NCI-H446 treated with DMSO at 0.1 percent for 48 hours (cell line): ENCODE data around the gene CHIC2.

Source experiments
- DNase-seq: peaks from one replicate; lab custom pipeline; 2025; lab: John Stamatoyannopoulos, UW

The CHIC2 gene

DNA sequence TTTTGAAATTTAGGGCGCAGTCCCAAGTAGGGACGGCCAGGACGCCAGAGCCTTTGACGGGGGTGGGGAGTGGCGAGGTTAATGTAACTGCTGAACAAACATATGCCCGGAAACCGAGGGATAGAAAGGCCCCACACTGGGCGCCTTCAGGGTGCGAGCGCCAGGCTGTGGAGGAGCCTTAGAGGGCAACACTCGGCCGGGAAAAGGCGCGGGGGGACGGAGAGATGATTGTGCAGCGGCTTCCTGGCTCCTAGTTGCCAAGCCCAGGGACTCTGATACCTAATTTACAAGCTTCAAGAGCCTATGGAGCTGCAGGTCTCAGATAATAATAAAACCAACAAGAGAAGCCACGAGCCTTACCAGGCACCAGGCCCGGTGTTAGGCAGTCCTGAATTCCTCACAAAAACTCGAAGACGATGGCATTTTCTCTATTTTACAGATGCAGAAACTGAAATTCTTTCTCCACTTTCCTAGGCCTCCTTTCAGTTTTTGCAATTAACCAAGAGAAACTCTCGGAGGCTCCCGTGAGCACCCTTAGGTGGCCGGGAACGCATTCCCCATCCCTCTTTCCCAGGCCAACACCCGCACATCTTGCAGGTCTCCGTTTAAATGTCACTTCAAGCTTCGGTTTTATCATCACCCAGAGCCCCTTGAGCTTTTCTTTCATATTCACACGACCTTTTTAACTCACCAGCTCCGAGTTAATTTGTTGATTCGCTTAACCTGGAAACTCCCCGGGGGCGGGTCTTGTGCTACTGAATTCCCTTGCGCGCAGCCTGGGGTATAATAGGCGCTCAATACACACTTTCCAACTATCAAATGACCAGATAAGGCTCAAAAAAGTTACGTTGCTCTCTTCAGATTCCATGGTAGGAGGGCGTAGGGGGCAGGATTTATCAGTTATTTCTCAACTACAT lies 29.2 kb upstream of the CHIC2 start:
- DNase-seq = no peak

DNA sequence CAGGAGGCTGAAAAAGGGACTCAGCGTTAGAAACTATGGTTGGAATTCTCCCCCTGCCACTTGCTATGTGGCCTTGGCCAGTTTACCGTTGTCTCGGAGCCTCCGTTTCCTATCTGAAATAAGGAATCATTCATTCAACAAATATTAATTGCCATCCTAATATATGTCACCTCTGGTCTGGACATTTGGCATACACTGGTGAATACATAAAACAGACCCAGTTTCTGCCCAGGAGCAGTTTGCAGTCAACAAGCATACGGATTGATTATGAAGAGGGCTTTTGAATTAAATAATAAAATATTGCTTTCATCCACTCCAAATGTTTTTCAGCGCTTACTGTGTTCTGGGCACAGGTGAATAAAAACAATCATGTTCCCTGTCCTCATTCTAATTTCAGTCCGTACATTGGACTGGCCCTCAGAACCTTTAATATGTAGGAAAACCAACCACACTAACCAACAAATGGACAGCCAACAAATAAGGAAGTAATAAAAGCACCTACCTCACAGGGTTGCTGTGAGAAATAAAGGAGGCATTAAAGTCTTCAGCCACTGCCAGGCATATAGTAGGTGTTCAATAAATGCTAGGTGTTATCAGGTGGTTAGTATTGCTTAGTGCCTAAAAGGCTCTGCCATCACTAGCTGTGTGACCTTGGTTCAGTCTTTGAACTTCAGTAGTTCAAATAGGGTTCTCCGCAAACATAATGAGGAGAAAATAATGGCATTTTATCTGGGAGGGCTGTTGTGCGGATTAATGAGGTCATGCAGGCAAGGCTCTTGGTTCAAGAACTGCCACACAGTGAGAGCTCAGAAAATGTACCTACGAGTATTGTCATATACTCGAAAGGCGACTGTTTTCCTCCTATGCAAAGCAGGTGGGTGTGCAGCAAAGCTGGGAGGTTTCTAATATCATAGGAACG lies 28.3 kb upstream of the CHIC2 start:
- DNase-seq = no peak

DNA sequence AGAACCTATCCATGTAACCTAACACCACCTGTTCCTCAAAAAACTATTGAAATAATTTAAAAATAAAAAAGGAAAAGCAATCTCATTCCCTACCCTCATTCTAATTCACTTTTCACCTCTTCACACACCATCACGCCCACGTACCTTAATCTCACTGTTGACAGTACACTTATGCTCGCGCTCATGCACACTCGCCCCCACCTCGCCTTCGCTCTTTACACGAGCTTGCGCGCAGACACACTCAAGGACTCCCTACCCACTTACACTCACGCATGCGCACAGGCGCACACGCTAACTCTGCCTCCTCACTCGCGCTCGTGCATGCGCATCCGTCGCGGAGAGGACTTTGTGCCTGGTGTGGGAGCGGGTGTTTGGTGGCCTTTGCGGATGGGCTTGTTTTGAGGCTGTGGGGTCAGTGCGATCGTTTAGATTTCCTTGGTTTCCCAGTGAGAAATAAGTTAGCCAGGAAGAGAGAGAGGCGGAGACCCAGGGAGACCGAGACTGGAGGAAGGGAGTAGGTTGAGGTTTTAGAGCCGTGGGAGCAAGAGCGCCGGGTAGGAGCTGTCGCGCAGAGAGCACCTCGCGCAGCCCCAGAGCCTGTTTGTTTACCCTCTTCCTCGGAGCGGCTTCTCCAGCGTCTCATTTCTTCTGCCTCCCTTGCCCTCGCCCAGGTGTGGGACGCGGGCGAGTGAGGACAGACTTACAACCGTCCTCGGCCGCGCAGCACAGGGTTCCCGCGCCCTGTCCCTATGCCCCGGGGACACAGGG lies 27.4 kb upstream of the CHIC2 start:
- peak; percentile 47 for DNase-seq

DNA sequence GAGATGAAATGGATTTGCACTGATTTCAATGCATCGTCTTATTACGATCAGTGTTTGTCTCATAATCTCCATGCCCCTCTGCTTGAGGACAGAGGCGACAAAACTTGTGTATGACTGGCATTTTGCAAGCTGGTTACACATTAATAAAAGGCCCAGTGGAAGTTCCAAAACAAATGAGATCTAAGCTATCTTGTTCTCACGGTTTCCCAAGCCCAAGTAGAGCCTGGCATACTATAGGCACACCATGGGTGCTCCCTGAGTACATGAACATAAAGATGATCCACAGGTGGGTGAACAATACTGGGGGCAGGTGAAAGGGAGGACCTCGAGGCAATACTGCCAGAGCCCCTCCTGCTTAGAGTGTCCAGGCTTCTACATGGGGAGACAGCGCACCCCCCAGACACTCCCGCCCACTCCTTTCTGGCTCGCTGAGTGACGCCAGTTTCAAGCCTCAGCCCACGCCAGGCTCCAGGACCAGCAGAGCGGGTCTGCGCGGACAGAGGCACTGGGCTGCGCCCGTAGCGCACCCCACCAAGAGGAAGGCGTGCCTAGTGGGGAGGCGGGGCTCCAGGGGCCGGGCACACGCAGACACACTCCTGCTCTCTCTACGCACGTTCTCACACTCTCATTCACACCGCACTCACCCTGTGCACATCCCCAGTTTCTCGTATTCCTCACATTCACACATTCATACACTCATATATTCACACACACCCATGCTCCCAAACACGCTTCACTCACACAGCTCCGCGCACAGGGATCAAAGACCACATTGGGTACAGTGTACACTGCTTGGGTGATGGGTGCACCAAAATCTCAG lies 26.6 kb upstream of the CHIC2 start:
- DNase-seq = no peak

DNA sequence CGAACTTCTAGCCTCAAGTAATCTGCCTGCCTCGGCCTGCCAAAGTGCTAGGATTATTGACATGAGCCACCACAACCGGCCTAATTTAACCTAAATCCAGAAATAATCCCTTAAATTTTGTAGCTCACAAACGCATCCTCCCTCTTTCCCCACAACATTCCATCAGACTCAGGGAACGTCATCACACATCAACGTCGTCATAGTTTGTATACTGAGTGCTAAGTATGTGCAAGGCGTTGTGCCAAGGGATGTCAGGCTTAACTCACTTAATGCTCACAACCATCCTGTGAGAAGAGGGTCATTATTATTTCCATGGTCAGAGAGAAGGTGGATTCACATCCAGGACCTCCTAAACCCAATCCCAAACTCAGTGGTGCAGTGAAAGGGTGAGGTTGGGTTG lies 26.0 kb upstream of the CHIC2 start:
- no peak for DNase-seq

DNA sequence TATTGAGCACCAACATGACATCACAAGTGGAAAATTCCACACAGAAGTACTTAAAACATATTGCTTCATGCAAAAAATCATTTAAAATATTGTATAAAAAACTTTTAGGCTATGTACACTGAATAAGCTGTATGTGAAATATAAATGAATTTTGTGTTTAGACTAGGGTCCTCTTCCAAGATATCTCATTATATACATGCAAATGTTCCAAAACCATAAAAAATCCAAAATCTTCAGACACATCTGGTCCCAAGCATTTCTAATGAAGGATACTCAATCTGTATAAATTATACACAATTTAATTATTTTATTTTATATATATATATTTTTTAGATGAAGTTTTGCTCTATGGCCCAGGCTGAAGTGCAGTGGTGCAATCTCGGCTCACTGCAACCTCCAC lies 25.5 kb upstream of the CHIC2 start:
- no peak for DNase-seq

DNA sequence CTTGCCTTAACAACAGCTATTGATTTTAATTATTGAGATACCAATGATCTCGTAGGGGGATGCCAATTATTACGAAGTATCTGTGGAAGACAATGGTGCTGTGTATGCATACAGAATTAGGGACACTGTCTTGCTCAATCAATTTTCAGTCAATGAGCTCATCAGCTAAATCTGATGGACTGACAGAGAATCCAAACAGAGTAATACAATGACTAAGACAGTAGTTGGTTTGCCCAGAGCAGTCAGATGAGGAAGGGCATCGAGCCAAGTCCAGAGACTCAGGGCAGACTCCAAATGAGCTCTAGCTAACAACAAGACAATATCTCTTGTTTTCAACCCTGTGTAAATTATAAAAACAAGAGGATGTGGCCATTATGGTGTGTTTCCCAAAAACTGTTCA lies 20.9 kb upstream of the CHIC2 start:
- peak; percentile 67 for DNase-seq

DNA sequence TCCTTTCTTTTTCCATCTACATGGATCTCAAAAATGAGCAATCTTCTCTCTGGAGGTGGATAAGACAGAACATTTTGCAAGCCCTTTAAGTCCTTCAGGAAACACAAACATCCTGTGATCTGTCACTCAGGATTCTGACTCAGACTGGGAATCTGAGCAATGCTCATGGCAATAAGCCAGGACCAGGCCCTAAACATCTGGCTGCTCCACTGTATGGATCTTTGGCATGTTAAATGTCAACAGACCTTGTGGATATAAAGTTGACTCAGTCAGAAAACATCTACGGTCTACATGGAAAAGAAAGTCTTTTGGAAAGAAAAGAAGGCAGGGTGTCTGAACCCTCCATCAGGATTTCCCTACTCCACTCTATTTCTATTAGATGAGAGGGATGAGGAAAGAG lies 17.8 kb upstream of the CHIC2 start:
- DNase-seq = peak; percentile 25

DNA sequence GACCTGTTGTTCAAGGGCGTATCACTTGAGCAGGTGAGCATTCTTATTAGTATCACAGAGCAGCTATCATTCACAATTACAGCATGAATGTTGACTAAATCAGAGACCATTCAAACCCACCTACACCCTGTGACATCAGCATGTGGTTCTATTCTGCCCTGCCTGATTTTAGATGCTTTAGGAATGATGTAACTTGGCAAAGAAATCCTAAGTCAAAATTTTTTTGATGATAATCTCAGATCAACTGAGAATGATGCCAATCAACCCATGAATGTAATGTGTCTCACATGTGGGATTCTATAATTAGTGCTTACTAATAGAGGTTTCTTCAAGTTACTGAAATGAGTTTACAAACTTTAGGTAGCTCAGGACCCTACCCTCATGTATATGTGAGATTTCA lies 13.4 kb upstream of the CHIC2 start:
- no peak for DNase-seq

DNA sequence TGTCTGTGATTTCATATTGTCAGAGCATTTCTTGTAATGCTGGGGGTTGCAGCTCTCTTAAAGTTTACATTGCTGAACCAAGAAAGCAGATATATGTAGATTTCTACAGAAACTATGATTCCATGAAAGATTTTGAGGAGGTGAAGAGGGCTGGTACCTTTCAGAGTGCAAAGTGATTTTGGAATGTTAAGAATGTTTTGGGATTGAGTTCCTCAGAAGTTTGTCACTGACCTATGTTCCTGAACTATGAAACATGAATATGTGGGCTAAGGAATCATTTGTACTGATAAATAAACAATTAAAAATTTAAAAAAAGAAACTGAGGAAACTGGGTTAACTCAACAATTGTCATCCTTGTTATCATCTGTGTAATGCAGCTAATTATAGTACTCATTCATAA lies 12.3 kb upstream of the CHIC2 start:
- DNase-seq = no peak

DNA sequence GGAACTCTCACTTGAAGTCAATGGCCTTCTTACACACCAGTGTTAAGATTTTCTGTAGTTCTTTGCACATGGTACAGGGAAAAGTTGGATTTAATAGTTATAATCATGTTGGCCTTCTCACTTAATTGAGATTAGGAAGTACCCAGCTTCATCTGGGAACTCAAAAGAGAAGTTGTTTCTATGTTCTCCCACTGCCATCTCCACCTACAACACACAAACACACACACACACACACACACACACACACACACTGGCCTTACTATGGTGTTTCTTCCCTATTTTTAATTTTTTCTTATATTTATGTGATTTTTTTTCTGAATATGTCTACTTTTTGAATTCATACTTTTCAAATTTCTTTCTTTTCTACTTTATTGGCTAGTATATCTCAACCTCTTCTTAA lies 10.0 kb upstream of the CHIC2 start:
- no peak for DNase-seq

DNA sequence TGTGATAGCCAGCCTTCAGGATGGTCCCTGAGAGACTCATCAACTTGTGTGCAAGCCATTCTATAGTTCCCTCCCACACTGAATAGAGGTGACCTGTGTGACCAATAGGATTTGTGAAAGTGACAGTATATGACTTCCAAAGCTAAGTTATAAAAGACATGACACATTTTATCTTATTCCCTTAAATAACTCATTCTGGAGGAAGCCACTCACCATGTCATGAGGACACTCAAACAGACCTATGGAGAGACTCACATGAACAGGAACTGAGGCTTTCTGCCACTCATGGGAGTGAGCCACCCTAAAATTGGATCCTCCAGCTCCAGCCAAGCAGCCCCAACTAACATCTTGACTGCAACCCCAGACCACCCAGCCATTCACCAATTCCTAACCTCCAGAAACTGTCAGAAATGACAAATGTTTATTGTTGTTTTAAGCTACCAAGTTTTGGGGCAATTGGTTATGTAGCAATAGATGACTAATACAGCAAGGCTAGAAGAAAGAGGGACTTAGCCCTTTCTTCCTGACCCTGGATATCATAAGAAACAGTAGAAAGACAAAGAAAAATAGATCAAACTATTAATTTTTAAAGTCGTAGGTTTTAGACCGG lies 9.0 kb upstream of the CHIC2 start:
- DNase-seq = no peak

DNA sequence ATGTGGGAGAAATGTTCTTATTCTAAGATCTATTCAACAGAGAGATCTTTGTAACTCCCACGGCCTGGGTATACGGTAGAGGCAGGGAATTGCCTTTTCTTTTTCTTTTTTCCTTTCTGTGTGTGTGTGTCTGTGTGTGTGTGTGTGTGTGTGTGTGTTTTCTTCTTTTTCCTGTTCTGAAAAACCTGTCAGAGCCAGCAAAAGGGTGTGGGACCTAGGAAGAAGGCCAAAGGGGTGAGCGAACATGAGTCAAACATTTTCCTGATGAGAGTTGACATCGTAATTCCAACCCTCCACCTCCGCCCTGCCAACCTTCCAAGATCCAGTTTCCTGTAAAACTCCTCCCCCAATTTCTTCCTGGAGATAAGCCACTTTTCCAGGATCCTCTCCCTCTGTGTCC lies 2.8 kb upstream of the CHIC2 start:
- DNase-seq = no peak

DNA sequence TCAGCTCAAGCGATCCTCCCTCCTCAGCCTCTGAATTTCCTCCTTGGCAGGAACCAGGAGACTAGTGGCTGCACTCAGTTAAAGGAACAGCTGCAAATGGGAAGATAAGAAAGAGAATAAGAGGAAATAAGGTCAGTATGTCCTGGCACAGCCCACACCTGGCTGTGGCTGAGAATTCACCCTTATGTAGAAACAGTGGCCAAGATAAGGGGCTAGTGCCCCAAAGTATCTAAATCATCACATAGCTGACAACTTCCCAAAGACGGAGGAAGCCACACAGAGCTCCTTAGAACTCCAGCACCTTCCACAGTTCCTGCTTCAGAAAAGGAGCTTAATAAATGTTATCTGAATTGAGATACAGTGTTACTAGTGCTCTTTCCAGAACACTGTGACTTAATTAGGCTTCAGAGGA lies 2.3 kb upstream of the CHIC2 start:
- DNase-seq = no peak

DNA sequence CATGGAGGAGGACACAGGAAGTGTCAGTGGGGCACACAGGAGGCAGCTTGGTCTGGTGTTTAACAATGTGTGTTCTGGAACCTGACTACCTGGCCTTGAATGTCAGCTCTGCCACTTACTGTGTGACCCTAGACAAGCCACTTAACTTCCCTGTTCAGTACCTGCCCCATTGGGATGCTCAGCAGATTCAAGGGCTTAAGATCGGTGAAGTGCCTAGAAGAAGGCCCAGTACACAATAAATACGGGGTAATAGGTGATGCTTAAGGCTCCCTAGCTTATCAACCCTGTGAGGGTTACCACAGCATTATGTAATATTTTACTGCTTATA lies 1.6 kb upstream of the CHIC2 start:
- DNase-seq = no peak

DNA sequence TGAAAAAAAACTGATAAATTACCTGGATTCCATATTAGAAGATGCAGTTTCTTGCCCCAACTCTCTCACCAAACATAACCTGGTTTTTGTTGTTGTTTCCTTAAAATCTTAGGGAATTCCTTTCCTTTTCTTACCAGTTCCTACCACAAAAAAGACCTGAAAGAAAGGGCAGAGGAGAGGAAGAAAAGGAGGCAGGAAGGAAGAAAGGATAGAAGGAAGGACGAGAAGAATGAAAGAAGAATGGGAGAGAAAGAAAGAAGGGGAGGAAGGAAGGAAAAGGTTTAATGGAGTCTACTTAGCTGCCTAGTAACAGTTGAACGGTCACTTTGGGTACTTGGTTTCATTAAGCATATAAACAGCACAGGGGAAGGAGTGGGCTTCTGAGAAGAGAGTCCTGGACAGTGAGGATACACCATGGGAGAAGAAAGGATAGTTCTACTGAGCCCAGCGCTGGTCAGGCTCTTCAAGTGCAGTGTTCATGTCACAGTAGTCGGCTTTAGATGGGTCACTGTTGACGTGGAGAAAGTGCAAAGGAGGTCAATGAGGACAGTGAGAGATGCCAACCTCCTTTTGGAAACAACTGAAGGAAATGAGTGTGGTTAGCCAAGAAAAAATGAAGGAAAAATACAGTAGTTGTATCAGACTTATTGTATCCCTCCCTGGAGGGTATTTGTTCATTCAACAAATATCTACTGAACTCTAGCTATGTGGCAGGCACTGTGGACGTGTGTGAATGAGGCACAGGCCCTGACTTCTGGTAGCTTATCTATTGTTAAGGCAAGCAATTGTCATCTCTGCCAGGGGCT lies 1.1 kb upstream of the CHIC2 start:
- DNase-seq = no peak

DNA sequence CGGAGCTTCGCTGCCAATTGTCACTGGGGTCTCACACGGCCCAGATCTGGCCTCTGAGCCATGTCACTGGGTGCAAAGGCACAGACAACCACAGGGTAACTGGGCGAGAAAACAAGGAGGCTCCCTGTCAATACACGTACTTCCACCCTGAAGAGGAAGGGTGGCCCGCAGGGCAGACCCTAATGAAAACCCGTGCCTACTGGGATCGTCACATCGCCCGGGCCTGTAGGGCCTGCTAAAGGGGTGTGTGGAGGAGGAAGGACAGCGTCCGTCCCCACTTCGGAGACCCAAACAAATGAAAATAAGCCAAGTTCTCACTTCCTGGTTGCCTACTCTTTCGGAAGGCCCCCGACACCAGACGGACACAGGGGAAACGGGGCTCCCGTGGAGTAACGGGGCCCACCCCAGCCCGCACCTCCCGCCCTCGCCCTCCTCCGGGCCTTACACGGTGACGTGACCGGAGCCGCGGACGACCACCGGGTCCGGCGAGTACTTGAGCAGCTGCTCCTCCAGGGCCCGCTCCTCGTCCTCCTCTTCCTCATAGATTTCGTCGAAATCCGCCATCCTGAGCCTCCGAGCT lies 578 bp downstream of the CHIC2 start:
- DNase-seq = no peak

DNA sequence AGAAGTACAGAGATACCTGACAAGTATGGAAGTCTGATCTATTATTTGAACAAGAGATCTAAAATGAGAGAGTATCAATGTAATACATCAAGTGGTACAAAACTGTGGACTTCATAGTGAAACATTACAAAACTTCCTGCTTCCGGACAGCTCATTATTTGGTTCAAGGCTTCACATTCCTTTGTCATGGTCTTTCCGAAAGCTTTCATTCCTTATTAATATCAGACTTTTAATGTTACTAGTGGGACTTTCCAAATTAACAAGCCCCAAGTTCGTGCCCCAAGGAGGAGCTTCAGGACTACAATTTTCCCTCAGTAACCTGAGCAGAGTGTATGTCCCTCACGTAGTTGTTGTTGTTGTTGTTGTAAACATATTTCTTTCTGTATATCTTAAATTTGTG lies 1.2 kb downstream of the CHIC2 start:
- DNase-seq = no peak

DNA sequence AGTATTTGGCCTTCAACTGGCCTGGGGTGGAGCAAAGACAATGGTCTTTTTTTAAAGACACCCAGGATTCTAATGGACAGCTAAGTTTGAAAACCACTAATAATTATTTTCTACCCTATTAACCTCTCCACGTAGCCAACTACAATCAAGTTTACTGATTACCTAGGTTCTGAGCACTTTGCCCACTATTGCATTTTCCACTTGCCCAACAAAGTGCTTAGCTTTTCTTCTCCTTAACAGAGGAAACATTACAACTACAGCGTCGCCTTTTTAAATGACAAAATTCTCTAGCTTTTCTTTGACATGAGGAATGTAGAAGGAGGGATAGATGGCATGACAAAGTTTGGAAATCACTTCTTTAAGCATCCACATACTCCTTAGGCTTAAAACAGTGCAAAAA lies 2.0 kb downstream of the CHIC2 start:
- DNase-seq = no peak

DNA sequence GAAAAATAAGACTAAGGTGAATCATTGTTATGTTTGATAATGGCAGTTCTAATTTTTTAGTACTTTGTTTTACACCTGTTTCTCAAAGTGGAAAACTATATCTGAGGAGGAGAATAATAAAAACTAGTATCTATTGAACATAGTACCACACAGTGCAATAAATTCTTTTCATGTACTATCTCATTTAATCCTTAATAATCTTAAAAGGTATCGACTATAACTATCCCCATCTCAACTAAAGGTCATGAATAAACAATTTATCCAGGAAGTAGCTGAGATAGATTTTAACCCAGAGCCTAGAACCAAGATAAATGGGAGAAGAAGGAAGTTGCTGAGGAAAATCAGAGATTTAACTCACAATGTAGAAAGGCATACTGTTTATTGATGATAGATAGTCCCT lies 2.5 kb downstream of the CHIC2 start:
- DNase-seq = no peak
